Stimulated activated CD4-positive, alpha-beta T cell treated with anti-CD3 and anti-CD28 coated beads, Interleukin-12 subunit alpha, Interleukin-12 subunit beta, amount 100 ng/mL, for 24 hours (primary cell): ENCODE results near the gene ZBTB38.

Source experiments
- DNase-seq, 2 experiments: peaks; one replicate each; pipeline ENCODE4 v3.0.0-alpha.2; 2020; ENCODE audit warnings: low read depth in 2 of 2

ZBTB38 gene

GRCh38 chr3:141386126-141386488 is 17.8 kb downstream of the ZBTB38 start:
- no peak for DNase-seq

- DNase-seq: no peak
Observed at GRCh38 chr3:141386611-141387111, 18.4 kb downstream of the ZBTB38 start.

GRCh38 chr3:141387516-141387915 is 19.2 kb downstream of the ZBTB38 start:
- no peak for DNase-seq

- no peak for DNase-seq
Observed at GRCh38 chr3:141388395-141388794, 20.1 kb downstream of the ZBTB38 start.

- no peak for DNase-seq
Observed at GRCh38 chr3:141388823-141389621, 20.7 kb downstream of the ZBTB38 start.

GRCh38 chr3:141389703-141390102 is 21.4 kb downstream of the ZBTB38 start:
- DNase-seq: no peak

- DNase-seq: no peak
Observed at GRCh38 chr3:141390747-141391146, 22.4 kb downstream of the ZBTB38 start.

- DNase-seq: no peak
Observed at GRCh38 chr3:141391298-141391990, 23.1 kb downstream of the ZBTB38 start.

GRCh38 chr3:141391991-141392316 is 23.6 kb downstream of the ZBTB38 start:
- no peak for DNase-seq

- no peak for DNase-seq
Observed at GRCh38 chr3:141392416-141392815, 24.1 kb downstream of the ZBTB38 start.

- DNase-seq: no peak
Observed at GRCh38 chr3:141392897-141393734, 24.8 kb downstream of the ZBTB38 start.

- no peak for DNase-seq
Observed at GRCh38 chr3:141393735-141394076, 25.4 kb downstream of the ZBTB38 start.

GRCh38 chr3:141394560-141394959 is 26.3 kb downstream of the ZBTB38 start:
- DNase-seq: no peak

- no peak for DNase-seq
Observed at GRCh38 chr3:141395005-141395589, 26.8 kb downstream of the ZBTB38 start.

GRCh38 chr3:141397996-141398395 is 29.7 kb downstream of the ZBTB38 start:
- no peak for DNase-seq

- no peak for DNase-seq
Observed at GRCh38 chr3:141399200-141399599, 30.9 kb downstream of the ZBTB38 start.

- DNase-seq: no peak
Observed at GRCh38 chr3:141400073-141400971, 32.0 kb downstream of the ZBTB38 start.

- no peak for DNase-seq
Observed at GRCh38 chr3:141401095-141401494, 32.8 kb downstream of the ZBTB38 start.

GRCh38 chr3:141401573-141402475 is 33.5 kb downstream of the ZBTB38 start:
- no peak for DNase-seq
